Chondrocyte (in vitro differentiated cells): Measurements from ENCODE around the gene LRIG3. TPM values are rescaled to one million over a fixed set of nuclear protein-coding genes. Genes with fewer than 3 reads are reported as not detected.

ENCODE experiments used
- DNase-seq: peaks from one replicate; pipeline ENCODE4 v3.0.0; 2021; ENCODE audit warnings: mixed read lengths, low spot score
- H3K27ac Mint-ChIP-seq: one replicate; pipeline ENCODE4 v1.8.0; 2021; ENCODE audit warnings: mild to moderate bottlenecking, moderate library complexity, mixed read lengths; ENCODE audit not compliant: unreplicated experiment
- H3K27me3 Mint-ChIP-seq: 2 replicates; pipeline ENCODE4 v1.8.0; 2021; ENCODE audit warnings: low read depth, mixed read lengths
- H3K36me3 Mint-ChIP-seq: 2 replicates; pipeline ENCODE4 v1.8.0; 2021; ENCODE audit warnings: low read depth, mixed read lengths
- H3K4me1 Mint-ChIP-seq: 2 replicates; pipeline ENCODE4 v1.8.0; 2021; ENCODE audit warnings: low read depth, mild to moderate bottlenecking, mixed read lengths
- H3K4me3 Mint-ChIP-seq: one replicate; pipeline ENCODE4 v1.8.0; 2021; ENCODE audit warnings: mild to moderate bottlenecking, moderate library complexity, mixed read lengths; ENCODE audit not compliant: unreplicated experiment
- H3K9me3 Mint-ChIP-seq: 2 replicates; pipeline ENCODE4 v1.8.0; 2021; ENCODE audit warnings: low read depth, mixed read lengths
- CTCF ChIP-seq: fragments of 200-600 bp; sonication (generic); IDR thresholded peaks from 2 replicates; pipeline ENCODE4 v1.5.0; 2021; ENCODE audit warnings: antibody characterized with exemption, mild to moderate bottlenecking, moderate library complexity
- total RNA-seq: library from RNA; stranded (reverse); gene quantifications from 3 replicates; pipeline ENCODE4 v1.2.1, GENCODE V29; 2021

Gene LRIG3
- total RNA-seq, 1 donor from 2014 or later: 85.8 TPM

GRCh38 chr12:58965568-58965967 lies 45.3 kb upstream of the LRIG3 start:
- no peak for TF ChIP-seq CTCF
- no peak for DNase-seq
- H3K27ac Mint-ChIP-seq: no peak overlapping the region
- peaks cover 5% of the 10 kb centered on the region for H3K9me3 Mint-ChIP-seq
- H3K4me3 Mint-ChIP-seq: no peak overlapping the region
- peaks cover 37% of the 10 kb centered on the region for H3K4me1 Mint-ChIP-seq
- H3K27me3 Mint-ChIP-seq: no peaks in the 10 kb centered on the region
- H3K36me3 Mint-ChIP-seq: no peaks in the 10 kb centered on the region

GRCh38 chr12:58963844-58964243 lies 43.5 kb upstream of the LRIG3 start:
- Mint-ChIP-seq H3K9me3 (peaks cover 6% of the 10 kb centered on the region), H3K4me3 (no peak overlapping the region), H3K36me3 (no peaks in the 10 kb centered on the region), H3K27me3 (no peaks in the 10 kb centered on the region), H3K27ac (no peak overlapping the region), H3K4me1 (peaks cover 36% of the 10 kb centered on the region)
- TF ChIP-seq CTCF: no peak
- DNase-seq: no peak

- H3K4me1 Mint-ChIP-seq: peaks cover 26% of the 10 kb centered on the region
- no peak for DNase-seq
- H3K27ac Mint-ChIP-seq: peak overlapping the region; percentile 69
- H3K4me3 Mint-ChIP-seq: no peak overlapping the region
- no peak for TF ChIP-seq CTCF
- no peaks in the 10 kb centered on the region for H3K36me3 Mint-ChIP-seq
- peaks cover 3% of the 10 kb centered on the region for H3K9me3 Mint-ChIP-seq
- no peaks in the 10 kb centered on the region for H3K27me3 Mint-ChIP-seq
These were observed 41.6 kb upstream of the LRIG3 start for GRCh38 chr12:58961906-58962305.

GRCh38 chr12:58961166-58961565 lies 40.9 kb upstream of the LRIG3 start:
- DNase-seq: no peak
- H3K36me3 Mint-ChIP-seq: no peaks in the 10 kb centered on the region
- H3K27ac Mint-ChIP-seq: peak overlapping the region; percentile 27
- H3K9me3 Mint-ChIP-seq: peaks cover 3% of the 10 kb centered on the region
- no peak for TF ChIP-seq CTCF
- H3K27me3 Mint-ChIP-seq: no peaks in the 10 kb centered on the region
- H3K4me1 Mint-ChIP-seq: peaks cover 22% of the 10 kb centered on the region
- no peak overlapping the region for H3K4me3 Mint-ChIP-seq

- TF ChIP-seq CTCF: no peak
- Mint-ChIP-seq H3K9me3 (peaks cover 3% of the 10 kb centered on the region), H3K36me3 (no peaks in the 10 kb centered on the region), H3K27me3 (no peaks in the 10 kb centered on the region), H3K4me1 (peaks cover 22% of the 10 kb centered on the region), H3K27ac (no peak overlapping the region), H3K4me3 (no peak overlapping the region)
- DNase-seq: no peak
These were observed 39.5 kb upstream of the LRIG3 start for GRCh38 chr12:58959639-58960300.
